Tibial nerve (tissue), 4 donors: ENCODE results near the gene IL1RAPL2.

Experiments
- CTCF ChIP-seq, 5 experiments: fragments of 200-600 bp in 3 of 5; fragments of 450-650 bp in 2 of 5; sonication (generic) in 3 of 5; IDR thresholded peaks; one replicate each; pipeline ENCODE4 v1.5.1; 2016 to 2019; ENCODE audit warnings: antibody characterized with exemption in 5 of 5, mild to moderate bottlenecking in 3 of 5, moderate library complexity in 2 of 5
- EP300 ChIP-seq, 2 donors: sonication (generic); formaldehyde crosslinking; IDR thresholded peaks; one replicate each; pipeline ENCODE4 v1.6.1; 2017; ENCODE audit warnings: antibody characterized with exemption in 2 of 2, mild to moderate bottlenecking in 1 of 2
- POLR2A ChIP-seq, 2 donors: fragments of 450-650 bp; IDR thresholded peaks; one replicate each; pipeline ENCODE4 v1.6.1; 2017; ENCODE audit warnings: antibody characterized with exemption in 2 of 2, mild to moderate bottlenecking in 2 of 2, moderate library complexity in 2 of 2

GRCh38 chrX:104641176-104641575 lies 75.2 kb downstream of the IL1RAPL2 start:
- TF ChIP-seq CTCF (IDR thresholded peaks at IDR 0.05) (no peak), POLR2A (IDR thresholded peaks at IDR 0.05) (no peak), EP300 (IDR thresholded peaks at IDR 0.05) (no peak)
